ENCODE data around the gene GPSM3.

GRCh38 chr6:32218167-32218566 lies 25.7 kb upstream of the GPSM3 start:
- TF ChIP-seq POLR2A (IDR thresholded peaks at IDR 0.05), result no peak
- TF ChIP-seq, protein P1, sequence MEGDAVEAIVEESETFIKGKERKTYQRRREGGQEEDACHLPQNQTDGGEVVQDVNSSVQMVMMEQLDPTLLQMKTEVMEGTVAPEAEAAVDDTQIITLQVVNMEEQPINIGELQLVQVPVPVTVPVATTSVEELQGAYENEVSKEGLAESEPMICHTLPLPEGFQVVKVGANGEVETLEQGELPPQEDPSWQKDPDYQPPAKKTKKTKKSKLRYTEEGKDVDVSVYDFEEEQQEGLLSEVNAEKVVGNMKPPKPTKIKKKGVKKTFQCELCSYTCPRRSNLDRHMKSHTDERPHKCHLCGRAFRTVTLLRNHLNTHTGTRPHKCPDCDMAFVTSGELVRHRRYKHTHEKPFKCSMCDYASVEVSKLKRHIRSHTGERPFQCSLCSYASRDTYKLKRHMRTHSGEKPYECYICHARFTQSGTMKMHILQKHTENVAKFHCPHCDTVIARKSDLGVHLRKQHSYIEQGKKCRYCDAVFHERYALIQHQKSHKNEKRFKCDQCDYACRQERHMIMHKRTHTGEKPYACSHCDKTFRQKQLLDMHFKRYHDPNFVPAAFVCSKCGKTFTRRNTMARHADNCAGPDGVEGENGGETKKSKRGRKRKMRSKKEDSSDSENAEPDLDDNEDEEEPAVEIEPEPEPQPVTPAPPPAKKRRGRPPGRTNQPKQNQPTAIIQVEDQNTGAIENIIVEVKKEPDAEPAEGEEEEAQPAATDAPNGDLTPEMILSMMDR (IDR thresholded peaks at IDR 0.05), result no peak
